ENCODE results near the gene CAPN10.

CAPN10 gene

DNA sequence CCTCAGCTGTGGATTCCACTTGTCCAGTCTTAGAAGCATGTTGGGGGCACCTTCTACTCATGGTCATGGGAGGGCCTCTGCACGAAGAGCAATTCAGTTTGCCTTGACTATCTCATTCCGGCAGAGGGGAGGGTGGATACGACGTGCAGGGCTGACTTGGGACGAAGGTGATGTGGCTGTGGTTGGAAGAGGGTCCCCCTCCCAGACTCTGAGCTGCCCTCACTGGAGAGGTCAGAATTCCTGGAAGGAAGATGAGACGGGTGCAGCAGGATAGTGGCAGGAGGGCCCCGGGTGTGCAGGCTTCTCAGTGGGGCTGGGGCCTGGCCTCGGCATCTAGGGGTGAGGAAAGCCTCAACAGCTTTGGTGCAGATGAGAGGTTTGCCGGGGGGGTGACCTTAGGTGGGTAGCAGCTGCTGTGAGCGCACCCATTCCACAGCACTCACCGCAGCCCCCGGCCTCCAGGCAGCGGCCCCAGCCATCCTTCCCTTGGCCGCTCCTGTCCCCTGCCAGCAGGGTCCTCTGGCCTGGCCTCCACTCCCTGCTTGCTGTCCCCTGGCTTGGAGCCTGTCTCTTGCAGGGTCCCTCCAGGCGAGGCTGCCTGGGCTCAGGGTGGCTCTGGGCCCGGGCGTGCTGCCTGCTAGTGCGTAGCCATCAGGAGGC lies 15.1 kb upstream of the CAPN10 start:
- TF ChIP-seq, protein P1, sequence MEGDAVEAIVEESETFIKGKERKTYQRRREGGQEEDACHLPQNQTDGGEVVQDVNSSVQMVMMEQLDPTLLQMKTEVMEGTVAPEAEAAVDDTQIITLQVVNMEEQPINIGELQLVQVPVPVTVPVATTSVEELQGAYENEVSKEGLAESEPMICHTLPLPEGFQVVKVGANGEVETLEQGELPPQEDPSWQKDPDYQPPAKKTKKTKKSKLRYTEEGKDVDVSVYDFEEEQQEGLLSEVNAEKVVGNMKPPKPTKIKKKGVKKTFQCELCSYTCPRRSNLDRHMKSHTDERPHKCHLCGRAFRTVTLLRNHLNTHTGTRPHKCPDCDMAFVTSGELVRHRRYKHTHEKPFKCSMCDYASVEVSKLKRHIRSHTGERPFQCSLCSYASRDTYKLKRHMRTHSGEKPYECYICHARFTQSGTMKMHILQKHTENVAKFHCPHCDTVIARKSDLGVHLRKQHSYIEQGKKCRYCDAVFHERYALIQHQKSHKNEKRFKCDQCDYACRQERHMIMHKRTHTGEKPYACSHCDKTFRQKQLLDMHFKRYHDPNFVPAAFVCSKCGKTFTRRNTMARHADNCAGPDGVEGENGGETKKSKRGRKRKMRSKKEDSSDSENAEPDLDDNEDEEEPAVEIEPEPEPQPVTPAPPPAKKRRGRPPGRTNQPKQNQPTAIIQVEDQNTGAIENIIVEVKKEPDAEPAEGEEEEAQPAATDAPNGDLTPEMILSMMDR (IDR thresholded peaks at IDR 0.05; ENCODE audit: low read depth, low read length) = no peak
- in situ Hi-C loops (cut with HindIII; ENCODE audit: low sequenced_read_pairs) = no loop called here
- H3K4me3 ChIP-seq (ENCODE audit: low read depth, low read length) = no peak overlapping the region
- DNase-seq (ENCODE audit: low read depth, low spot score) = no peak

DNA sequence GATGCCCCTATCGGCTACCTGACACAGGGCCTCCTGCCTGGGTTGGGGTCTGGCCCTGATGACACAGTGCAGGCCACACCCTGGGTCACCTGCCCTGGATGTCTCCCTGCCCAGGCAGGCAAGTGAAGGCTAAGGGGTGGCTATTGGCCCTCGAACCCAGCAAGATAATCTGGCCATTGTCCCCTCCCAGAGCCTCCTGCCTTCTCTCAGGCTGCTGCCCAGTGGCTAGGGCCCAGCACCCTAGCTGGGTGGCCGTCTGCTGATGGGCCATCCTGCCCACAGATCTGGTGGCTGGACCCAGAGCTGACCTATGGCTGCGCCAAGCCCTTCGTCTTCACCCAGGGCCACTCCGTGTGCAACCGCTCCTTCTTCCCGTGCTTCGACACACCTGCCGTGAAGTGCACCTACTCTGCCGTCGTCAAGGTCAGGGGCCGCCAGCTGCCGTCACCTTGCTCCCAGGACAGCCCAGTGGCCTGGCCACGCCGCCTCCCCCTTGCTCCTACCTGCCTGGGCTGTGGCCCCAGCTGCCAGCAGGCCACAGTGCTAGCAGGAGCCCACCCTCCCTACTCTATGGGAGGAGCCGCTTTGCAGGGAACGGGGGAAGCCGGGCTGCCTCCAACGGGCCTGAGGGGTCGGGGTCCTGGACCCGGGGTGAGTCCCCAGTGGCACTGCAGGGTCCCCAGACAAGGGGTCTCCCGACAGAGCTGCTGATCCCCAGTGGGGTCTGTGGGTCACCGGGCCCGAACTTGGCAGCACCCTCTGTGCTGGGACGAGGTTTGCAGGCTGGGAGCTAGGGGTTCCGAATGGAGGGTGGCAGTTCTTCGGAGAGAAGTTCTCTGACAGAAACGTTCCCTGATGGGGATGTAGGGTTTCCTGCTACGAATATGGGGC lies 14.1 kb upstream of the CAPN10 start:
- in situ Hi-C loops (cut with HindIII; ENCODE audit: low sequenced_read_pairs) = no loop called here
- DNase-seq (ENCODE audit: low read depth, low spot score) = no peak
- TF ChIP-seq, protein P1 (IDR thresholded peaks at IDR 0.05; ENCODE audit: low read depth, low read length) = no peak
- H3K4me3 ChIP-seq (ENCODE audit: low read depth, low read length) = no peak overlapping the region

DNA sequence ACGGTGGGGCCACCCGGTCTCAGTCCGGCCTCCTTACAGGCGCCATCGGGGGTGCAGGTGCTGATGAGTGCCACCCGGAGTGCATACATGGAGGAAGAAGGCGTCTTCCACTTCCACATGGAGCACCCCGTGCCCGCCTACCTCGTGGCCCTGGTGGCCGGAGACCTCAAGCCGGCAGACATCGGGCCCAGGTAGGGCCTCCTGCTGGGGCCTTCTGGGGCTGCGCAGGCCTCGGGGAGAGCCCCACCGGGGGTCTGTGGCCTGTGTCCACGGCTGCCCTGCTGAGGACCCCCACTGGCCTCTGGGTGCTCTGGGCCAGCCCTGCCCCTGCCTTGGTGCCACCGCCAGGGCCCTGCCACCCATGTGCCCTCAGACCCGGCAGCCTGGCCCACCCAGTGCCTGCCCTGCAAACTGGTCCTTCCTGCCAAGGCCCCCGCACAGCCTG lies 13.4 kb upstream of the CAPN10 start:
- DNase-seq (ENCODE audit: low read depth, low spot score) = no peak
- H3K4me3 ChIP-seq (ENCODE audit: low read depth, low read length) = no peak overlapping the region
- in situ Hi-C loops (cut with HindIII; ENCODE audit: low sequenced_read_pairs) = no loop called here
- TF ChIP-seq, protein P1 (IDR thresholded peaks at IDR 0.05; ENCODE audit: low read depth, low read length) = no peak

DNA sequence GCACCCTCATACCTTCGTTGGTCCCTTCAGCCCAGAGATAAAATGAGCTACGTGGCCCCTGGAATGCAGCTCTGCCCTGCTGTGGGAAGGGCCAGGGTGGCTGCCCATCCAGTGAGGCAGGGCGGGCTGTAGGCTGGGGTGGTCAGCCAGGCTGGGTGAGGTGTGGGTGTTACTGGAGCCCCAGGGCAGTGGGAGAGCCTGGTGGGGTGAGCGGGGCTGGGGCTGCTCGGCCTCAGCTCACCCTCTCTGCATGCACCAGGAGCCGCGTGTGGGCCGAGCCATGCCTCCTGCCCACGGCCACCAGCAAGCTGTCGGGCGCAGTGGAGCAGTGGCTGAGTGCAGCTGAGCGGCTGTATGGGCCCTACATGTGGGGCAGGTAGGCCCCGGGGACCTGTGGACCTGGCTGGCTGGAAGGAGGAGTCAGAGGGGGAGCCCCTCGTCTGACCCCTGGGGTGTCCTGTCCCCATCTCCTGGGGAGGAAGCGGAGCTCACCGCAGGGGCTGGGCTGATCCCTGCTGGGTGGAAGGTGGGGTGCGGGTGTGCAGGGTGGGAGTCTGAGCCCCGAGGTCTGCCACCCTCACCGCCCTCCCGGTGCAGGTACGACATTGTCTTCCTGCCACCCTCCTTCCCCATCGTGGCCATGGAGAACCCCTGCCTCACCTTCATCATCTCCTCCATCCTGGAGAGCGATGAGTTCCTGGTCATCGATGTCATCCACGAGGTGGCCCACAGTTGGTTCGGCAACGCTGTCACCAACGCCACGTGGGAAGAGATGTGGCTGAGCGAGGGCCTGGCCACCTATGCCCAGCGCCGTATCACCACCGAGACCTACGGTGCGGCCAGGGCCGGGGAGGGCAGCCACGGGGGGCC lies 12.8 kb upstream of the CAPN10 start:
- DNase-seq (ENCODE audit: low read depth, low spot score) = no peak
- TF ChIP-seq, protein P1 (IDR thresholded peaks at IDR 0.05; ENCODE audit: low read depth, low read length) = no peak
- no peak overlapping the region for H3K4me3 ChIP-seq (ENCODE audit: low read depth, low read length)
- in situ Hi-C loops (cut with HindIII; ENCODE audit: low sequenced_read_pairs) = no loop called here

DNA sequence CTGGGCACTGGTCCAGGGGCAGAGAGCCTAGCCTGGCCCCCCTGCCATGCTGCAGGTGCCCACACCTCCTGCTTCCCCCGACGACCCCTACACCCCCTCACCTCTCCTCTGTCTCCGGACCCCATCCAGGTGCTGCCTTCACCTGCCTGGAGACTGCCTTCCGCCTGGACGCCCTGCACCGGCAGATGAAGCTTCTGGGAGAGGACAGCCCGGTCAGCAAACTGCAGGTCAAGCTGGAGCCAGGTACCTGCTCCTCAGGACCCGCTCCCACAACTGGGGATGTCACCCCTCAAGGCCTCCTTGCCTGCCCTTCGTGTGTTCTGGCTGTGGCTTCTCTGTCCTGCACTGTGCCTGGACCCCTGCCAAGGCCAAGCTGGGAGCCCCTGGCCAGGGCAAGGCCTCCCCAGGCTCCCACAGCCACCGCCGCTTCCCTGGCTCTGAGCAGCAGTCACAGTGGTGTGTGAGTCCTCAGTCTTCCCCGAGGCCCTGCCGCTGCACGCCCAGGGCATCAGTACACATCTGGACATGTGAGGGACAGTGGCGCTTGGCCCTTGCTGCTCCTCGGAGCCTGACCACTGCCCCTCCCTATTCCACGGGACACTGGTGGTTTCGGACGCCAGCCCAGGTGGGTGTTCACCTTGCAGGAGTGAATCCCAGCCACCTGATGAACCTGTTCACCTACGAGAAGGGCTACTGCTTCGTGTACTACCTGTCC lies 12.0 kb upstream of the CAPN10 start:
- no peak overlapping the region for H3K4me3 ChIP-seq (ENCODE audit: low read depth, low read length)
- TF ChIP-seq, protein P1 (IDR thresholded peaks at IDR 0.05; ENCODE audit: low read depth, low read length) = no peak
- in situ Hi-C loops (cut with HindIII; ENCODE audit: low sequenced_read_pairs) = no loop called here
- no peak for DNase-seq (ENCODE audit: low read depth, low spot score)

All from astrocyte of the spinal cord (primary cell).